OCI-LY7 (cell line): ENCODE data around the gene MTNR1B.

ENCODE experiments used
- CTCF ChIP-seq: fragments of 200-600 bp; sonication (generic); conservative IDR thresholded peaks from 2 replicates; pipeline ENCODE4 v1.5.1; 2014; ENCODE audit warnings: mild to moderate bottlenecking, antibody characterized with exemption, low read length, moderate library complexity, mixed read lengths
- EZH2phosphoT487 ChIP-seq: fragments of 200-600 bp; sonication (generic); IDR thresholded peaks from 2 replicates; pipeline ENCODE4 v1.6.1; 2018; ENCODE audit warnings: low read depth, borderline replicate concordance, mild to moderate bottlenecking, mixed run types, antibody characterized with exemption, low read length, moderate library complexity, mixed read lengths

- TF ChIP-seq CTCF (no peak), EZH2phosphoT487 (no peak)
Measured at GRCh38 chr11:92967178-92967577, 2.3 kb upstream of the MTNR1B start.
